Liver (tissue), 3 donors: ENCODE data around the gene KCNK2.

Source experiments
- CTCF ChIP-seq: fragments of 150-350 bp; IDR thresholded peaks from 2 replicates; pipeline ENCODE4 v1.5.1; 2017; ENCODE audit warnings: improper control_type of control experiment, low read depth, low read length; ENCODE audit not compliant: missing input control
- FOXA1 ChIP-seq: IDR thresholded peaks from 2 replicates; pipeline ENCODE4 v1.6.1; 2016; ENCODE audit warnings: antibody characterized with exemption
- GABPA ChIP-seq, 2 donors: IDR thresholded peaks in 1 of 2; conservative IDR thresholded peaks in 1 of 2; 2 replicates each; pipeline ENCODE4 v1.6.1; 2016; ENCODE audit warnings: antibody characterized with exemption in 2 of 2, mild to moderate bottlenecking in 1 of 2, moderate library complexity in 1 of 2
- JUND ChIP-seq, 2 donors: IDR thresholded peaks; 2 replicates each; pipeline ENCODE4 v1.6.1; 2016; ENCODE audit warnings: antibody characterized with exemption in 2 of 2
- RAD21 ChIP-seq, 2 donors: IDR thresholded peaks; 2 replicates each; pipeline ENCODE4 v1.6.1; 2016; ENCODE audit warnings: antibody characterized with exemption in 2 of 2, mild to moderate bottlenecking in 2 of 2
- SP1 ChIP-seq: IDR thresholded peaks from 2 replicates; pipeline ENCODE4 v1.6.1; 2018; ENCODE audit warnings: antibody characterized with exemption, mild to moderate bottlenecking
- TAF1 ChIP-seq: conservative IDR thresholded peaks from 2 replicates; pipeline ENCODE4 v1.6.1; 2016; ENCODE audit warnings: antibody characterized with exemption, mild to moderate bottlenecking
- YY1 ChIP-seq: IDR thresholded peaks from 2 replicates; pipeline ENCODE4 v1.6.1; 2016; ENCODE audit warnings: antibody characterized with exemption, mild to moderate bottlenecking
- ZBTB33 ChIP-seq: IDR thresholded peaks from 2 replicates; pipeline ENCODE4 v1.6.1; 2016; ENCODE audit warnings: antibody characterized with exemption
- TF ChIP-seq, protein P1 (sequence below): IDR thresholded peaks from 2 replicates; pipeline ENCODE4 v1.6.1; 2016; ENCODE audit warnings: antibody characterized with exemption
- TF ChIP-seq, protein P2 (sequence below): IDR thresholded peaks from 2 replicates; pipeline ENCODE4 v1.6.1; 2016; ENCODE audit warnings: antibody characterized with exemption, mild to moderate bottlenecking
- donor health status: healthy.
- donor health status: healthy.

- TF ChIP-seq CTCF (no peak), TAF1 (no peak), GABPA (IDR thresholded peaks at IDR 0.05 in 1 of 2, conservative IDR thresholded peaks at IDR 0.05 in 1 of 2) (no peak), ZBTB33 (no peak), SP1 (no peak), RAD21 (IDR thresholded peaks at IDR 0.05) (no peak), YY1 (no peak), JUND (IDR thresholded peaks at IDR 0.05) (no peak), FOXA1 (no peak)
- TF ChIP-seq, protein P1, sequence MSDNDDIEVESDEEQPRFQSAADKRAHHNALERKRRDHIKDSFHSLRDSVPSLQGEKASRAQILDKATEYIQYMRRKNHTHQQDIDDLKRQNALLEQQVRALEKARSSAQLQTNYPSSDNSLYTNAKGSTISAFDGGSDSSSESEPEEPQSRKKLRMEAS: no peak
- TF ChIP-seq, protein P2, sequence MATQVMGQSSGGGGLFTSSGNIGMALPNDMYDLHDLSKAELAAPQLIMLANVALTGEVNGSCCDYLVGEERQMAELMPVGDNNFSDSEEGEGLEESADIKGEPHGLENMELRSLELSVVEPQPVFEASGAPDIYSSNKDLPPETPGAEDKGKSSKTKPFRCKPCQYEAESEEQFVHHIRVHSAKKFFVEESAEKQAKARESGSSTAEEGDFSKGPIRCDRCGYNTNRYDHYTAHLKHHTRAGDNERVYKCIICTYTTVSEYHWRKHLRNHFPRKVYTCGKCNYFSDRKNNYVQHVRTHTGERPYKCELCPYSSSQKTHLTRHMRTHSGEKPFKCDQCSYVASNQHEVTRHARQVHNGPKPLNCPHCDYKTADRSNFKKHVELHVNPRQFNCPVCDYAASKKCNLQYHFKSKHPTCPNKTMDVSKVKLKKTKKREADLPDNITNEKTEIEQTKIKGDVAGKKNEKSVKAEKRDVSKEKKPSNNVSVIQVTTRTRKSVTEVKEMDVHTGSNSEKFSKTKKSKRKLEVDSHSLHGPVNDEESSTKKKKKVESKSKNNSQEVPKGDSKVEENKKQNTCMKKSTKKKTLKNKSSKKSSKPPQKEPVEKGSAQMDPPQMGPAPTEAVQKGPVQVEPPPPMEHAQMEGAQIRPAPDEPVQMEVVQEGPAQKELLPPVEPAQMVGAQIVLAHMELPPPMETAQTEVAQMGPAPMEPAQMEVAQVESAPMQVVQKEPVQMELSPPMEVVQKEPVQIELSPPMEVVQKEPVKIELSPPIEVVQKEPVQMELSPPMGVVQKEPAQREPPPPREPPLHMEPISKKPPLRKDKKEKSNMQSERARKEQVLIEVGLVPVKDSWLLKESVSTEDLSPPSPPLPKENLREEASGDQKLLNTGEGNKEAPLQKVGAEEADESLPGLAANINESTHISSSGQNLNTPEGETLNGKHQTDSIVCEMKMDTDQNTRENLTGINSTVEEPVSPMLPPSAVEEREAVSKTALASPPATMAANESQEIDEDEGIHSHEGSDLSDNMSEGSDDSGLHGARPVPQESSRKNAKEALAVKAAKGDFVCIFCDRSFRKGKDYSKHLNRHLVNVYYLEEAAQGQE: no peak
Observed at GRCh38 chr1:215282557-215282956, 200.0 kb downstream of the KCNK2 start.
